IPS-18c (cell line): Measurements from ENCODE around the gene DDN.

Source experiments
- H3K4me3 ChIP-seq: 2 replicates; pipeline ENCODE4 v1.7.0; 2013; ENCODE audit warnings: low read depth, mild to moderate bottlenecking, low read length, moderate library complexity; ENCODE audit not compliant: insufficient read depth
- H3K9me3 ChIP-seq: one replicate; pipeline ENCODE4 v1.6.1; 2013; ENCODE audit warnings: mild to moderate bottlenecking, low read length, moderate library complexity; ENCODE audit not compliant: control insufficient read depth, insufficient read depth

DDN gene

GRCh38 chr12:48978741-48979601, 20.2 kb downstream of the DDN start:
- H3K4me3 ChIP-seq, result peak overlapping the region; percentile 51
- H3K9me3 ChIP-seq, result no peaks in the 10 kb centered on the region

GRCh38 chr12:48978291-48978740, 20.9 kb downstream of the DDN start, which contains the start of gene WNT1:
Gene WNT1 (plus strand): TSS chr12:48978322. CDS start chr12:48978651, 329 bp downstream.
- H3K4me3 ChIP-seq, result peak within 1 kb of the TSS; percentile 51
- H3K9me3 ChIP-seq, result no peaks in the 10 kb centered on the region

GRCh38 chr12:48977290-48978281, 21.6 kb downstream of the DDN start:
- Histone ChIP-seq H3K9me3 (no peaks in the 10 kb centered on the region), H3K4me3 (peak overlapping the region; percentile 51; the same call in 1 of the 2 replicates)

GRCh38 chr12:48973941-48974673, 25.1 kb downstream of the DDN start:
- H3K9me3 ChIP-seq, result no peaks in the 10 kb centered on the region
- H3K4me3 ChIP-seq, result no peak overlapping the region

- Histone ChIP-seq H3K9me3 (no peaks in the 10 kb centered on the region), H3K4me3 (no peak overlapping the region)
These were observed 25.6 kb downstream of the DDN start for GRCh38 chr12:48973531-48973930.

- Histone ChIP-seq H3K9me3 (no peaks in the 10 kb centered on the region), H3K4me3 (no peak overlapping the region)
These were observed 26.2 kb downstream of the DDN start for GRCh38 chr12:48972952-48973483.

DNA sequence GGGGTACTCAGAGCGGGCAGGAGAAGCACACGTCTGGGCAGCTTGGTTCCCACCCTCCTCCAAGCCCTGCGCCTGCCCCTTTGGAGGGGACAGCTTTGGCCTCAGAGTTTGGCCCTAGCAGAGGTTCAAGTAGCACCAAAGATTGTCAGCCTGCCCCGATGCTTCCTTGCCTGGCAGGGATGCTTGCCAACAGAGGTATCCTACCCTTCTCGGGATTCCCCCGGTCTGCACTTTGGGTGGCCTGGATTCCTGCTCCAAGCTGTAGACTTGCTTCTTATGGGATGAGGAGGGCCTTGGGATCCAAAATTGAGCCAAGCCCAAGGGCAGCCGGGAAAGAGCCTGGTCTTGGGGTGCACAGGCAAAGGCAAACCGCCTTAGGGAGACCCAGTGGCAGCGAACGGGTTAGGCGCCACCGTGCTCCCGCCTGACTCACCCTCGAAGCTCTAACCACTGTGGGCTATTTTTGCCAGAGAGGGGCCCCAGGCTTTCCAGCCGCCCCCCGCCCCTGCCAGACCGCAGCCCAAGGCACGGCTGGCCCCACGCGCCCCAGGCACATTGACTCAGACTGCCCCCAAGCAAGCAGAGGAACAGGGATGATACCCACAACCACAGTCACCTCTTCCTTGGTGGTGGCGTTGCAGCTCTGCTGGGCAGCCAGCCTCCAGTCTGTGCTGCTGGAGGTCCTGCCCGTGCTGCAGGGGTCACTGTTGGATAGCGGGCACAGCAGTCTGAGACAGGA, 26.8 kb downstream of the DDN start:
- peak overlapping the region; percentile 47; the same call in 1 of the 2 replicates for H3K4me3 ChIP-seq

DNA sequence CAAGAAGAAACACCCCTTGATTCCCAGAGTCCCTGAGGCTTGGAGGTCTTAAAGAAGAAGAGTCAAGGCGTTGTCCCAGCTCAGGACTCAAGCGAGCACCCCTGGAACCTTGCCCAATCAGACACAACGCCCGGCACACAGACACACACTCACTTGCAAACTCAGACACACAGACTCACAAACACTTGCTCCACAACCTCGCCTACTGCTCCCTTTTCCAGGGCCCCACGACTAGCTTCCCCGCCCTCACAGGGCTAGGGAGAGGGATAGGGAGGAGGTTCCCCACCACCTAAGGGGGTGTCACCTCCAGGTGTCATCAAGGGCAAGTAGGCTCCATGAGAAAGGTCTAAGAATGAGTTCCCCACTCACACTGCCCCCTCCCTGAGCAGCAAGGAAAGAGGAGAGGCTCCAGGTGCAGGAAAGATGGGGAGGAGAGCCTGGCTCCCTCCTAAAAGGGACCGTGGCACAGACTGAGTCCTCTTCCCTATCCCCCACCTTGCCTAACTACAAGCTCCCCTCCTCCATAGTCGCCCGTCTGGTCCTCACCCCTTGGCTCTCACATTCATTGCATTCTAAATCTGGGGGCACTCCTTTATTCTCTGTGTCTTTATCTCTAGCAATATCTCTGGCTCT, 28.4 kb downstream of the DDN start:
- peak overlapping the region; percentile 47 for H3K4me3 ChIP-seq
- no peaks in the 10 kb centered on the region for H3K9me3 ChIP-seq

More for the DNA sequence above, 26.8 kb downstream of the DDN start:
- no peaks in the 10 kb centered on the region for H3K9me3 ChIP-seq

GRCh38 chr12:48969833-48970701, 29.1 kb downstream of the DDN start:
- Histone ChIP-seq H3K9me3 (no peaks in the 10 kb centered on the region), H3K4me3 (peak overlapping the region; percentile 47)

GRCh38 chr12:48969160-48969771, 29.9 kb downstream of the DDN start:
- peak overlapping the region; percentile 47; the same call in 1 of the 2 replicates for H3K4me3 ChIP-seq
- H3K9me3 ChIP-seq, result no peaks in the 10 kb centered on the region

- Histone ChIP-seq H3K9me3 (no peaks in the 10 kb centered on the region), H3K4me3 (peak overlapping the region; percentile 11; the same call in 1 of the 2 replicates)
These were observed 30.7 kb downstream of the DDN start for GRCh38 chr12:48968467-48968866.

GRCh38 chr12:48967991-48968390, 31.2 kb downstream of the DDN start:
- H3K4me3 ChIP-seq, result peak overlapping the region; percentile 11; the same call in 1 of the 2 replicates

GRCh38 chr12:48966177-48966895, 32.8 kb downstream of the DDN start:
- no peaks in the 10 kb centered on the region for H3K9me3 ChIP-seq

More at GRCh38 chr12:48967991-48968390, 31.2 kb downstream of the DDN start:
- H3K9me3 ChIP-seq, result no peaks in the 10 kb centered on the region

DNA sequence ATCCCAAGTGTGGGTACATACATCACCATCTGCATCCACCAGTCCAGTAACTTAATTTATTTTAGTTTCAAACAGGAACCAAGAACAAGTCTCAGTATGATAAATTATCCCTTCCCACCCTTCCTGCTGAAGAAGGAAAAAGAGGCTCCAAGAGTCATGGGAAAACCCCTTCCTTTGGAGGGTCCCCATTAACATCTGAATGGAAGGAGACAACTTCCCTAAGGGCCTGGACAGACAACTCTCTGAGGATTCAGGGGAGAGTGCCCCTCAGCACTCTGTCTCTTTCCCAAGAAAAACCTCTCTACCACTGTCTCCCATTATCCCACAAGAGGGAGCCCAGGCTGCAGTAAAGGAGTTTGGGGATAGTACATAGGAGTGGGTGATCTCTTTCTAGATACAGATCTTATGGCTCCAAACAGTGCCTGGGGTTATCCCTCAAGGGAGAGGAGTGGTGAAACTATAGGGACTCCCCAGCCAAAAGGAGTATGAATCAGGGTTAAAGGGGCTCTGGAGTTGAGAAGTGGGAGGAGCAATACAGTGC, 33.8 kb downstream of the DDN start:
- H3K4me3 ChIP-seq, result no peak overlapping the region

More at GRCh38 chr12:48966177-48966895, 32.8 kb downstream of the DDN start:
- no peak overlapping the region for H3K4me3 ChIP-seq

More for the DNA sequence above, 33.8 kb downstream of the DDN start:
- no peaks in the 10 kb centered on the region for H3K9me3 ChIP-seq
